Suprapubic skin (tissue), 4 donors: ENCODE data around the gene ZNF561. TPM values are rescaled to one million over a fixed set of nuclear protein-coding genes. Genes with fewer than 3 reads are reported as not detected.
"Not testable (repeated sequence)": the region's sequence is repeated elsewhere in the genome, so short reads cannot be mapped to it uniquely, and the experiment has no call there.

ENCODE experiments used
- DNase-seq, 2 donors: peaks; one replicate each; pipeline ENCODE4 v3.0.0-alpha.2; 2019; ENCODE audit warnings: low spot score in 2 of 2
- H3K27ac ChIP-seq: fragments of 200-600 bp; sonication (generic); one replicate; pipeline ENCODE4 v1.5.1; 2019
- H3K27me3 ChIP-seq: fragments of 200-600 bp; sonication (generic); one replicate; pipeline ENCODE4 v1.5.1; 2019
- H3K36me3 ChIP-seq: fragments of 200-600 bp; sonication (generic); one replicate; pipeline ENCODE4 v1.5.1; 2019
- H3K4me1 ChIP-seq: fragments of 200-600 bp; sonication (generic); one replicate; pipeline ENCODE4 v1.5.1; 2019
- H3K4me3 ChIP-seq: fragments of 200-600 bp; sonication (generic); one replicate; pipeline ENCODE4 v1.5.1; 2019; ENCODE audit warnings: mild to moderate bottlenecking
- H3K9me3 ChIP-seq: fragments of 200-600 bp; sonication (generic); one replicate; pipeline ENCODE4 v1.5.1; 2019
- EP300 ChIP-seq: sonication (generic); formaldehyde crosslinking; IDR thresholded peaks from one replicate; pipeline ENCODE4 v1.6.1; 2017; ENCODE audit warnings: antibody characterized with exemption
- POLR2A ChIP-seq, 2 donors: fragments of 450-650 bp; IDR thresholded peaks; one replicate each; pipeline ENCODE4 v1.6.1; 2017; ENCODE audit warnings: antibody characterized with exemption in 2 of 2, mild to moderate bottlenecking in 2 of 2, moderate library complexity in 2 of 2
- POLR2AphosphoS5 ChIP-seq, 3 donors: sonication (generic); formaldehyde crosslinking; IDR thresholded peaks; one replicate each; pipeline ENCODE4 v1.6.1; 2017; ENCODE audit warnings: antibody characterized with exemption in 3 of 3
- WGBS: methylation state at CpG from one replicate; pipeline ENCODE4 v1.1.5; 2018; 5-methylcytosine and 5-hydroxymethylcytosine counted together
- total RNA-seq, 4 donors: library from RNA; depleted of rRNA; stranded (reverse); fragments of >200 nt; gene quantifications; one replicate each; pipeline ENCODE4 v1.1.0, GENCODE V29; 2016
- TF ChIP-seq, protein P1 (sequence below), 2 donors: fragments of 200-600 bp in 1 of 2; fragments of 450-650 bp in 1 of 2; sonication (generic) in 1 of 2; IDR thresholded peaks; one replicate each; pipeline ENCODE4 v1.5.1; 2016 to 2019; ENCODE audit warnings: antibody characterized with exemption in 2 of 2, mild to moderate bottlenecking in 1 of 2, moderate library complexity in 1 of 2

Gene ZNF561
- total RNA-seq, 4 donors from 2014 or later = 33.1 to 49.4 (median 42.5) TPM

- Histone ChIP-seq H3K36me3 (peaks cover 47% of the 10 kb centered on the region), H3K4me3 (no peak overlapping the region), H3K27ac (no peak overlapping the region), H3K4me1 (no peaks in the 10 kb centered on the region), H3K9me3 (peaks cover 38% of the 10 kb centered on the region), H3K27me3 (no peaks in the 10 kb centered on the region)
- WGBS = 91% methylated on average over 5 of the region's 5 CpGs
- no peak for DNase-seq
- TF ChIP-seq POLR2A (IDR thresholded peaks at IDR 0.05) (no peak), EP300 (no peak), POLR2AphosphoS5 (IDR thresholded peaks at IDR 0.05) (no peak)
- TF ChIP-seq, protein P1, sequence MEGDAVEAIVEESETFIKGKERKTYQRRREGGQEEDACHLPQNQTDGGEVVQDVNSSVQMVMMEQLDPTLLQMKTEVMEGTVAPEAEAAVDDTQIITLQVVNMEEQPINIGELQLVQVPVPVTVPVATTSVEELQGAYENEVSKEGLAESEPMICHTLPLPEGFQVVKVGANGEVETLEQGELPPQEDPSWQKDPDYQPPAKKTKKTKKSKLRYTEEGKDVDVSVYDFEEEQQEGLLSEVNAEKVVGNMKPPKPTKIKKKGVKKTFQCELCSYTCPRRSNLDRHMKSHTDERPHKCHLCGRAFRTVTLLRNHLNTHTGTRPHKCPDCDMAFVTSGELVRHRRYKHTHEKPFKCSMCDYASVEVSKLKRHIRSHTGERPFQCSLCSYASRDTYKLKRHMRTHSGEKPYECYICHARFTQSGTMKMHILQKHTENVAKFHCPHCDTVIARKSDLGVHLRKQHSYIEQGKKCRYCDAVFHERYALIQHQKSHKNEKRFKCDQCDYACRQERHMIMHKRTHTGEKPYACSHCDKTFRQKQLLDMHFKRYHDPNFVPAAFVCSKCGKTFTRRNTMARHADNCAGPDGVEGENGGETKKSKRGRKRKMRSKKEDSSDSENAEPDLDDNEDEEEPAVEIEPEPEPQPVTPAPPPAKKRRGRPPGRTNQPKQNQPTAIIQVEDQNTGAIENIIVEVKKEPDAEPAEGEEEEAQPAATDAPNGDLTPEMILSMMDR (IDR thresholded peaks at IDR 0.05) = no peak
Measured at GRCh38 chr19:9608912-9609311, 12.1 kb downstream of the ZNF561 start.

DNA sequence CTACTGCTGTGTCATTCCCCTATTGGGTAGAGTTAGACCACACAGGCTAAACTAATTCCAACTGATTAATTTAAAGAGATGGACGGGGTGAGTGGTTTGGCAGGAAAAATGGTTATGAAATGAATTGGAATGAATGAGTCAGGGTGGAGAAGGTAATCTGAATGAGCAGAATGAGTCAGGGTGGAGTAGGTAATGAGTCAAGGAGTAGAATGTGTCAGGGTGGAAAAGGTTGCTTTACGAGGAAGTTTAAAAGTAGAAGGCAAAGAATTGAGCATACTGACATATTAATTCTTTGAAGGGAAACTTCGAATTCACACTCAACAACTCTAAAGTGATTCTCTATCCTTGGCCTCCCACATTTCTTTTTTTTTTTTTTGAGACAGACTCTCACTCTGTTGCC lies 24.0 kb downstream of the ZNF561 start:
- H3K36me3 ChIP-seq = no peaks in the 10 kb centered on the region
- no peaks in the 10 kb centered on the region for H3K27me3 ChIP-seq
- H3K4me1 ChIP-seq = no peaks in the 10 kb centered on the region
- TF ChIP-seq, protein P1 (IDR thresholded peaks at IDR 0.05) = no peak
- no peak for TF ChIP-seq POLR2AphosphoS5 (IDR thresholded peaks at IDR 0.05)
- no peak for TF ChIP-seq EP300
- TF ChIP-seq POLR2A (IDR thresholded peaks at IDR 0.05) = no peak
- H3K9me3 ChIP-seq = peaks cover 4% of the 10 kb centered on the region
- DNase-seq = no peak
- H3K4me3 ChIP-seq = no peak overlapping the region
- WGBS = 73% methylated on average over 3 of the region's 3 CpGs
- peak overlapping the region; percentile 45 for H3K27ac ChIP-seq

GRCh38 chr19:9586764-9587163 lies 34.3 kb downstream of the ZNF561 start:
- H3K9me3 ChIP-seq = no peaks in the 10 kb centered on the region
- WGBS = 13% methylated on average over 7 of the region's 7 CpGs
- peaks cover 11% of the 10 kb centered on the region for H3K4me1 ChIP-seq
- H3K27ac ChIP-seq = no peak overlapping the region
- TF ChIP-seq POLR2AphosphoS5 (IDR thresholded peaks at IDR 0.05) (no peak), EP300 (no peak), POLR2A (IDR thresholded peaks at IDR 0.05) (no peak)
- TF ChIP-seq, protein P1 (IDR thresholded peaks at IDR 0.05) = peak in 1 of 2 donors; percentile 53
- no peaks in the 10 kb centered on the region for H3K36me3 ChIP-seq
- no peak overlapping the region for H3K4me3 ChIP-seq
- peak in 1 of 2 donors; percentile 62 for DNase-seq
- H3K27me3 ChIP-seq = peaks cover 5% of the 10 kb centered on the region

DNA sequence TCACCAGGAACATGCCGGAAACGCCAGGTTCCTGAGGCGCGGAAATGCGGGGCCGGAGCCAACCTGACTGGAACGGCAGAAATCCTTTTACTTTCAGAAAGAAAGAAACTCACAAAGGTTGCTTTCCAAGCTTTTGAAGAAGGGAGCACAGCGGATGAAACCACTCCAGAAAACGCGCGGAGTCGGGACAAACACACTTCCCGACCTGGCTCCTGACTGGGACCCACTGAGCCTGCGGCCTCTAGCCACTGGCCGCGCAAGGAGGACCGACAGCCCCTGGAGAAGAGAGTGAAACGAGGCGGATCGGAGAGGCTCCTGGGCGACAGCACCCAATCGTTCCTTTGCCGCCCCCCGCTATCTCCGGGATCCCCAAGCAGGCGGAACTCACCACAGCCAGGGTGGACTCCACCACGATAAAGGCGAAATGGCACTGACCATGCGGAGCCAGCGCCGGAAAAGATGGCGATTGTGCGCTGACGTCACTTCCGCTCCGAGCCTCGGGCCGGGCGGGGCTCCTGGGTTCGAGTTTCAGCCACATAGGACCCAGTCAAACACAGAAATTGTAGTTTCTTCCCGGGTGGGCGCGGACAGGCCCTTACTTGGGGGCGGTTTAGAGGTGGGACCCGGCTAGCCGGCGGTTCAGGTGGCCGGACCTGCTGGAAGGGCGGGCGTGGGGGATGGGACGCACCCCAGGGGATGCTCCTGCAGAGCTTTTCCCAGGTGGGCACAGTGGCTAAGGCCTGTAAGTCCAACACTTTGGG lies 36.8 kb downstream of the ZNF561 start, which contains the start of gene ZNF121:
ZNF121 (minus strand) TSS at position 432 of the 761 bp plus-strand sequence. CDS start 16,407 bp downstream, outside the sequence.
- no peaks in the 10 kb centered on the region for H3K27me3 ChIP-seq
- peak within 1 kb of the TSS; percentile 88 for H3K27ac ChIP-seq
- WGBS = under 1% methylated on average over 36 of the region's 51 CpGs
- peaks cover 12% of the 10 kb centered on the region for H3K36me3 ChIP-seq
- peak in 1 of 2 donors; percentile 52 for TF ChIP-seq POLR2A (IDR thresholded peaks at IDR 0.05)
- TF ChIP-seq EP300 = no peak
- TF ChIP-seq, protein P1 (IDR thresholded peaks at IDR 0.05) = no peak
- TF ChIP-seq POLR2AphosphoS5 (IDR thresholded peaks at IDR 0.05) = peak; percentile 19 to 52 (median 43)
- peak; percentile 89 to 90 for DNase-seq
- peaks cover 11% of the 10 kb centered on the region for H3K4me1 ChIP-seq
- peak within 1 kb of the TSS; percentile 75 for H3K4me3 ChIP-seq
- no peaks in the 10 kb centered on the region for H3K9me3 ChIP-seq

- Histone ChIP-seq H3K36me3 (peaks cover 16% of the 10 kb centered on the region), H3K4me1 (peaks cover 11% of the 10 kb centered on the region)
- not testable (repeated sequence) for H3K9me3 ChIP-seq, H3K27me3 ChIP-seq, H3K27ac ChIP-seq, H3K4me3 ChIP-seq, DNase-seq
- WGBS = 89% methylated on average over 13 of the region's 13 CpGs
Measured at GRCh38 chr19:9582081-9582725, 38.8 kb downstream of the ZNF561 start.
